ENCODE results near the gene IL27RA. TPM values are rescaled to one million over a fixed set of nuclear protein-coding genes. Genes with fewer than 3 reads are reported as not detected.

IL27RA gene
- total RNA-seq, 1 experiment from 2014 or later, result 13.6 TPM

DNA sequence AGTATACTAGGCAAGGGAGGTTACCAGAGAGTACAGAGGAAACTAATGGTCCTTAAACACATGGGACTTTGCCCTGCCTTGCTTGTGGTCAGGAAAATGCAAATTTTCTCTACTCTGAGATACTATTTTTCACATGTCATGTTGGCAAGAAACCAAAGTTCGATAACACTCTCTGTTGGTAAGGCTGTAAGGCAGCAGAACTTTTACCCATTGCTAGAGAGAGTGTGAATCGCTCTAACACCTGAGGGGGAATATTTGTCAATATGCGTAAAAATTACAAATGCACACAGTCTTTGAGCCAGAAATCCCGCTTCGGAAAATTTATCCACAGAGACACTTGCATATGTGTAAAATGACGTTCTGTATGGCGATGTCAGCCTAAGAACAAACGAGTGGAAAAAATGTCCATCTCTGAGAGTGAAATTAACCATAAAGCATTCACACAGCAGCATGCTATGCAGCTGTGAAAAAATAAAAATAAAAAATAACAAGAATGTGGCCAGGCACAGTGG, 16.0 kb upstream of the IL27RA start:
- no peak overlapping the region for H3K4ac ChIP-seq (ENCODE audit: low read depth, low read length)
- no peak overlapping the region for H4K91ac ChIP-seq (ENCODE audit: insufficient read length, low read depth, low read length)
- no peaks in the 10 kb centered on the region for H3K27me3 ChIP-seq (ENCODE audit: insufficient read depth, low read length)
- H3K18ac ChIP-seq (ENCODE audit: insufficient read length, low read depth, low read length), result no peak overlapping the region
- no peak overlapping the region for H2AK5ac ChIP-seq (ENCODE audit: insufficient read length, low read length)
- H3K4me2 ChIP-seq (ENCODE audit: insufficient read depth, insufficient read length, low read length), result no peak overlapping the region
- no peaks in the 10 kb centered on the region for H3K23me2 ChIP-seq (ENCODE audit: insufficient read length, low read depth, low read length, poor library complexity, severe bottlenecking)
- H2BK120ac ChIP-seq (ENCODE audit: low read depth, low read length, poor library complexity, severe bottlenecking), result no peak overlapping the region
- H3K4me1 ChIP-seq (ENCODE audit: insufficient read depth, low read length), result no peaks in the 10 kb centered on the region
- H2BK5ac ChIP-seq (ENCODE audit: insufficient read length, low read length), result no peak overlapping the region
- Mint-ChIP-seq H3K4me1 (no peaks in the 10 kb centered on the region), H3K27me3 (ENCODE audit: low read depth) (peaks cover 1% of the 10 kb centered on the region; the same call in 1 of the 2 replicates), H3K9me3 (no peaks in the 10 kb centered on the region; a peak in 1 of 5 replicates), H3K36me3 (ENCODE audit: insufficient read depth in 1 of 3, low read depth in 3 of 3) (no peaks in the 10 kb centered on the region), H3K27ac (no peak overlapping the region), H3K4me3 (no peak overlapping the region)
- H2BK15ac ChIP-seq (ENCODE audit: low read depth, low read length), result no peak overlapping the region
- no peak overlapping the region for H4K5ac ChIP-seq (ENCODE audit: insufficient read length, low read depth, low read length)
- H3K56ac ChIP-seq (ENCODE audit: insufficient read length, low read depth, low read length), result no peak overlapping the region
- no peak overlapping the region for H2BK12ac ChIP-seq (ENCODE audit: insufficient read length, low read depth, low read length)
- H3K9ac ChIP-seq (ENCODE audit: extremely low read depth, insufficient read length, low read length), result no peak overlapping the region
- no peaks in the 10 kb centered on the region for H3K79me1 ChIP-seq (ENCODE audit: insufficient read depth, low read depth, low read length, poor library complexity, severe bottlenecking)
- H3K23ac ChIP-seq (ENCODE audit: insufficient read length, low read depth, low read length), result no peak overlapping the region
- no peaks in the 10 kb centered on the region for H3K9me3 ChIP-seq (ENCODE audit: control insufficient read depth, low read depth, low read length)
- H2BK20ac ChIP-seq (ENCODE audit: low read depth, low read length, poor library complexity, severe bottlenecking), result no peak overlapping the region
- H3K79me2 ChIP-seq (ENCODE audit: insufficient read depth, low read length), result no peaks in the 10 kb centered on the region
- TF ChIP-seq CTCF (conservative IDR thresholded peaks at IDR 0.05), result no peak
- H3T11ph ChIP-seq (ENCODE audit: low read length), result no peak overlapping the region
- H4K20me1 ChIP-seq (ENCODE audit: control insufficient read depth, insufficient read depth, insufficient read length), result no peaks in the 10 kb centered on the region
- no peak for DNase-seq
- H2AFZ ChIP-seq (ENCODE audit: low read length), result no peak overlapping the region
- no peak overlapping the region for H3K27ac ChIP-seq (ENCODE audit: insufficient read length, low read depth, low read length)
- WGBS (ENCODE audit: extremely low coverage, insufficient read length, low lambda C conversion rate), result no CpG with 5 or more reads among the region's 8 CpGs
- H4K8ac ChIP-seq (replicated peaks; ENCODE audit: insufficient read length, low read depth, low read length), result no peak overlapping the region
- H3K14ac ChIP-seq (ENCODE audit: insufficient read depth, low read length), result no peak overlapping the region
